K562 (cell line): Measurements from ENCODE around the gene CHSY1. TPM values are rescaled to one million over a fixed set of nuclear protein-coding genes. Genes with fewer than 3 reads are reported as not detected.

Source experiments
- ATAC-seq: fragments of 200-7000 bp; cut with Tn5 transposase; 3 replicates; pipeline ENCODE4 v1.9.1; 2020; ENCODE audit warnings: moderate library complexity
- BruUV-seq: library from RNA; stranded (reverse); fragments of 400-500 nt; replicated peaks from 2 replicates; lab custom pipeline; 2021; lab: Mats Ljungman, UMichigan
- CTCF ChIA-PET: fragments of 300-600 bp; formaldehyde crosslinking; extraction: SDS; loops from one replicate; lab custom pipeline; 2021; ENCODE audit warnings: low intra/inter-chr PET ratio; lab: Yijun Ruan, JAX
- POLR2A ChIA-PET: fragments of 300-600, 350-650 bp; sonication (Branson Sonifier 250); formaldehyde crosslinking; extraction: SDS; loops from one replicate; lab custom pipeline; 2021; ENCODE audit warnings: antibody characterized with exemption, inconsistent platforms; lab: Yijun Ruan, JAX
- DNase-seq, 4 experiments: peaks; one replicate each; pipeline versions ENCODE4 v3.0.0 to v3.0.0-alpha.2; 2011 to 2018; ENCODE audit warnings: low spot score in 3 of 4, mixed read lengths in 3 of 4; ENCODE audit errors: extremely low read depth in 1 of 4
- FAIRE-seq: peaks from 2 replicates; lab custom pipeline; 2011; peaks lifted over from hg19 to GRCh38; lab: Jason Lieb, UNC
- H2AFZ ChIP-seq: 2 replicates; pipeline ENCODE4 v1.6.0; 2011; ENCODE audit warnings: low read depth, low read length, control low read depth, inconsistent platforms
- H3K27ac ChIP-seq: fragments of 200-600 bp; 3 replicates; pipeline ENCODE4 v1.8.0; 2011; ENCODE audit warnings: low read depth, mild to moderate bottlenecking, control low read depth, inconsistent platforms, low read length, moderate library complexity, mixed read lengths; ENCODE audit errors: extremely low read depth
- H3K27me3 ChIP-seq, 2 experiments: fragments of 300-600 bp in 1 of 2; 2 replicates in 1 of 2; 3 replicates in 1 of 2; pipeline versions ENCODE4 v1.6.0 to v1.8.0; 2011; ENCODE audit warnings: inconsistent platforms in 2 of 2, low read length in 2 of 2, mild to moderate bottlenecking in 1 of 2, mixed read lengths in 1 of 2, moderate library complexity in 1 of 2; ENCODE audit not compliant: control insufficient read depth in 2 of 2, insufficient read depth in 2 of 2
- H3K36me3 ChIP-seq: fragments of 300-600 bp; 3 replicates; pipeline ENCODE4 v1.8.0; 2011; ENCODE audit warnings: mild to moderate bottlenecking, low read length, inconsistent platforms; ENCODE audit not compliant: control insufficient read depth, insufficient read depth
- H3K4me1 ChIP-seq, 2 experiments: fragments of 200-600 bp in 1 of 2; replicated peaks in 1 of 2; 2 replicates in 1 of 2; 3 replicates in 1 of 2; pipeline versions ENCODE4 v1.5.1 to v1.8.0; 2011; ENCODE audit warnings: inconsistent platforms in 2 of 2, low read length in 2 of 2, mild to moderate bottlenecking in 1 of 2, mixed read lengths in 1 of 2, moderate library complexity in 1 of 2; ENCODE audit not compliant: control insufficient read depth in 2 of 2, insufficient read depth in 2 of 2
- H3K4me2 ChIP-seq: 2 replicates; pipeline ENCODE4 v1.6.1; 2011; ENCODE audit warnings: low read length, control low read depth, inconsistent platforms, mixed read lengths; ENCODE audit not compliant: insufficient read depth
- H3K4me3 ChIP-seq: fragments of 200-600 bp; sonication (generic), shearing (Covaris generic); 2 replicates; pipeline ENCODE4 v1.5.1; 2016; ENCODE audit warnings: control low read depth, inconsistent platforms
- H3K79me2 ChIP-seq: fragments of 200-600 bp; 3 replicates; pipeline ENCODE4 v1.8.0; 2011; ENCODE audit warnings: low read length, inconsistent platforms; ENCODE audit not compliant: control insufficient read depth, insufficient read depth
- H3K9ac ChIP-seq, 2 experiments: 2 replicates each; pipeline versions ENCODE4 v1.6.0 to v1.6.1; 2011; ENCODE audit warnings: low read depth in 2 of 2, low read length in 2 of 2, control low read depth in 1 of 2, inconsistent platforms in 1 of 2, mild to moderate bottlenecking in 1 of 2, mixed read lengths in 1 of 2; ENCODE audit not compliant: insufficient read depth in 1 of 2
- H3K9me1 ChIP-seq: one replicate; pipeline ENCODE4 v1.6.0; 2011; ENCODE audit warnings: inconsistent platforms, mild to moderate bottlenecking, low read length, moderate library complexity; ENCODE audit not compliant: control insufficient read depth, insufficient read depth
- H3K9me3 ChIP-seq: replicated peaks from 2 replicates; pipeline ENCODE4 v1.5.1; 2011; ENCODE audit warnings: low read depth, low read length, inconsistent platforms; ENCODE audit not compliant: control insufficient read depth, insufficient read depth
- H4K20me1 ChIP-seq: replicated peaks from 2 replicates; pipeline ENCODE4 v1.6.1; 2011; ENCODE audit warnings: low read length, inconsistent platforms, mixed read lengths; ENCODE audit not compliant: control insufficient read depth, insufficient read depth
- MTA1 ChIP-seq: fragments of 450-650 bp; IDR thresholded peaks from 2 replicates; pipeline ENCODE4 v1.6.1; 2017; ENCODE audit warnings: borderline replicate concordance
- RBM25 ChIP-seq: fragments of 200-400 bp; formaldehyde crosslinking; IDR thresholded peaks from 2 replicates; pipeline ENCODE4 v1.6.1; 2018; ENCODE audit warnings: low read length, low read depth, moderate library complexity; ENCODE audit not compliant: severe bottlenecking
- TEAD2 ChIP-seq: fragments of 450-650 bp; IDR thresholded peaks from 2 replicates; pipeline ENCODE4 v1.6.1; 2016; ENCODE audit warnings: missing genetic modification characterization, control low read depth, missing compliant biosample characterization
- ZFP30 ChIP-seq: fragments of 250-450 bp; sonication (Bioruptor Pico); IDR thresholded peaks from 2 replicates; pipeline ENCODE4 v1.8.0; 2022; ENCODE audit warnings: moderate library complexity, mild to moderate bottlenecking, inconsistent platforms, borderline replicate concordance
- ZKSCAN8 ChIP-seq: fragments of 200-800 bp; sonication (Bioruptor generic); IDR thresholded peaks from 2 replicates; pipeline ENCODE4 v1.6.1; 2016; ENCODE audit warnings: missing genetic modification characterization, missing compliant biosample characterization
- ZNF609 ChIP-seq: sonication (generic); formaldehyde crosslinking; IDR thresholded peaks from 2 replicates; pipeline ENCODE4 v1.8.1; 2023; ENCODE audit warnings: missing genetic modification reagents, mild to moderate bottlenecking, borderline replicate concordance
- ZNF785 ChIP-seq: fragments of 250-450 bp; sonication (Bioruptor Pico); IDR thresholded peaks from 2 replicates; pipeline ENCODE4 v1.4.0; 2020; ENCODE audit warnings: mild to moderate bottlenecking
- ZNF830 ChIP-seq: fragments of 250-450 bp; sonication (Bioruptor Pico); IDR thresholded peaks from 2 replicates; pipeline ENCODE4 v1.5.0; 2021; ENCODE audit warnings: mild to moderate bottlenecking
- WGBS: fragments of 100-300 bp; shearing (Covaris generic); methylation state at CpG from one replicate; pipeline ENCODE4 v1.1.6; 2016; ENCODE audit warnings: low coverage, mixed read lengths; ENCODE audit not compliant: insufficient coverage; ENCODE audit errors: missing lambda C conversion rate; 5-methylcytosine and 5-hydroxymethylcytosine counted together
- in situ Hi-C: fragments of 300-500 bp; cut with MboI; formaldehyde crosslinking; loops from 4 replicates; pipeline ENCODE4 v1.15.0; 2018; ENCODE audit warnings: inconsistent platforms, mixed read lengths
- intact Hi-C: fragments of 100-400 bp; cut with micrococcal nuclease; formaldehyde crosslinking; loops from 2 replicates; pipeline ENCODE4 v1.14.2; 2022
- polyA plus RNA-seq, 8 experiments: library from polyadenylated mRNA; depleted of rRNA in 4 of 8; stranded (reverse) in 5 of 8; unstranded in 3 of 8; fragments of >200 nt; fragmentation: Nextera tagmentation in 2 of 8; fragmentation: Illumina TruSeq in 1 of 8; extraction: Ambion mirVana in 2 of 8; extraction: Trizol in 1 of 8; gene quantifications; 2 replicates each; pipeline versions ENCODE4 v1.2.1 to v1.2.3, GENCODE V29; 2011 to 2014; ENCODE audit warnings: inconsistent platforms in 1 of 8, missing spikeins in 1 of 8
- total RNA-seq, 7 experiments: library from RNA; depleted of rRNA in 6 of 7; stranded (reverse); fragments of >200 nt in 6 of 7; fragmentation: Illumina TruSeq in 2 of 7; extraction: Trizol in 2 of 7; gene quantifications; 2 replicates each; pipeline versions ENCODE4 v1.2.1 to v1.2.3, GENCODE V29; 2011 to 2021; ENCODE audit warnings: low replicate concordance in 1 of 7

Gene CHSY1
- total and polyA plus RNA-seq, 9 of the 15 experiments (the other 6 are each of a cell fraction or from before 2014, with no cell fraction given): 7.0 to 16.4 (median 13.4) TPM

DNA sequence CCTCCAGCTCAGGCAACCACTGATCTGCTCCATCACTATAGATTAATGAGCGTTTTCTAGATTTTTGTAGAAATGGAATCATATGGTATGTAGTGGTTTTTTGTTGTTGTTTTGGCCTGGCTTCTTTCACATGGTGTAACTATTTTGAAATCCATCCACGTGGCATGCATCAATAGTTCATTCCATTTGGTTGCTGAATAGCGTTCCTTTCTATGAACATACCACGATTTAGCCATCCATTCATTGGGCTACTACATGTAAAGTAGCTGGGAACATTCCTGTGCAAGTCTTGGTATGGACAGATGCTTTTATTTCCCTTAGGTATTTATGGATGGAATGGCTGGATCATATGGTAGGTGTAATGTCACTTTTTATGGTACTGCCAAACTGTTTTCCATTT lies 10.7 kb upstream of the CHSY1 start:
- ChIA-PET CTCF (no interaction called here), POLR2A (interaction anchor here (0.6 kb wide), 1 partner anchor 204 kb away, joined by 4 read pairs; no protein-coding TSS in a partner anchor)
- FAIRE-seq: no peak
- H3K4me3 ChIP-seq: no peak overlapping the region
- in situ Hi-C loops: loop anchor here (25.0 kb wide), 2 partner anchors 350 to 625 kb away; partner anchors contain the start of gene LRRK1
- H3K9me1 ChIP-seq: no peaks in the 10 kb centered on the region
- H3K27ac ChIP-seq: no peak overlapping the region
- peaks cover 3 to 27% of the 10 kb centered on the region in 2 experiments; a peak in 3 of 5 replicates for H3K27me3 ChIP-seq
- H3K79me2 ChIP-seq: no peaks in the 10 kb centered on the region
- no peak overlapping the region for H2AFZ ChIP-seq
- 1% methylated on average over 4 of the region's 4 CpGs for WGBS
- no peaks in the 10 kb centered on the region for H3K9me3 ChIP-seq
- BruUV-seq: no TSS peak
- H3K9ac ChIP-seq: no peak overlapping the region
- intact Hi-C loops: no loop called here
- no peak for DNase-seq
- ATAC-seq: no peak
- H3K4me1 ChIP-seq: peaks cover 5 to 8% of the 10 kb centered on the region in 2 experiments
- peaks cover 8% of the 10 kb centered on the region; the same call in 1 of the 2 replicates for H4K20me1 ChIP-seq
- no peak overlapping the region for H3K4me2 ChIP-seq
- H3K36me3 ChIP-seq: no peaks in the 10 kb centered on the region
- no peak for TF ChIP-seq RBM25
- TF ChIP-seq ZNF785 (CRISPR knock-in tag): no peak
- TF ChIP-seq MTA1: no peak
- TF ChIP-seq ZNF609 (CRISPR knock-in tag): no peak
- no peak for TF ChIP-seq ZFP30 (CRISPR knock-in tag)
- TF ChIP-seq ZNF830: no peak
- TF ChIP-seq ZKSCAN8 (CRISPR knock-in tag): no peak
- TF ChIP-seq TEAD2 (tag): no peak
